ENCODE data around the gene MIGA2. TPM values are rescaled to one million over a fixed set of nuclear protein-coding genes. Genes with fewer than 3 reads are reported as not detected.

MIGA2 gene
- total RNA-seq, 4 donors from 2014 or later = 72.0 to 245 (median 74.0) TPM

GRCh38 chr9:128995791-128996190 is 40.6 kb upstream of the MIGA2 start:
- WGBS, 2 donors (ENCODE audit: low coverage in 1 of 2) = 86% methylated on average over 5 of the region's 5 CpGs; no CpG with 5 or more reads in 1 of the 2 donors
- in situ Hi-C loops (cut with MboI; ENCODE audit: low pct_ligation_motif_present in 1 of 4, low pct_unique_long_range_greater_than_20kb in 1 of 4, low sequenced_read_pairs in 3 of 4) = loop anchor here in 1 of 4 donors (25.0 kb wide), 1 partner anchor 383 kb away; no protein-coding TSS in a partner anchor

GRCh38 chr9:128998462-128998861 is 38.0 kb upstream of the MIGA2 start:
- no peaks in the 10 kb centered on the region for H3K4me1 ChIP-seq
- WGBS, 2 donors (ENCODE audit: low coverage in 1 of 2) = 67 to 93% methylated on average over 1 to 6 of the region's 6 CpGs
- DNase-seq = no peak
- in situ Hi-C loops (cut with MboI; ENCODE audit: low pct_ligation_motif_present in 1 of 4, low pct_unique_long_range_greater_than_20kb in 1 of 4, low sequenced_read_pairs in 3 of 4) (loop anchor here in 1 of 4 donors (25.0 kb wide), 1 partner anchor 386 kb away; no protein-coding TSS in a partner anchor), intact Hi-C loops (cut with DNase I; ENCODE audit: low total_unique reads) (no loop called here)
- peaks cover 0 to 60% (median 23%) of the 10 kb centered on the region in 4 donors for H3K36me3 ChIP-seq
- TF ChIP-seq CTCF (IDR thresholded peaks at IDR 0.05) (no peak), POLR2AphosphoS5 (IDR thresholded peaks at IDR 0.05) (no peak), POLR2A (IDR thresholded peaks at IDR 0.05) (no peak), EP300 (IDR thresholded peaks at IDR 0.05; ENCODE audit: low read depth) (no peak)
- no peak overlapping the region for H3K27ac ChIP-seq
- no peaks in the 10 kb centered on the region for H3K27me3 ChIP-seq
- H3K9me3 ChIP-seq = no peaks in the 10 kb centered on the region
- H3K4me3 ChIP-seq = no peak overlapping the region

More at GRCh38 chr9:128995791-128996190, 40.6 kb upstream of the MIGA2 start:
- Histone ChIP-seq H3K36me3 (peaks cover 0 to 54% (median 26%) of the 10 kb centered on the region in 4 donors), H3K4me1 (no peaks in the 10 kb centered on the region), H3K9me3 (no peaks in the 10 kb centered on the region), H3K4me3 (no peak overlapping the region), H3K27me3 (no peaks in the 10 kb centered on the region), H3K27ac (no peak overlapping the region)
- intact Hi-C loops (cut with DNase I; ENCODE audit: low total_unique reads) = no loop called here
- no peak for DNase-seq
- TF ChIP-seq POLR2A (IDR thresholded peaks at IDR 0.05) = no peak
- TF ChIP-seq CTCF (IDR thresholded peaks at IDR 0.05) = no peak
- TF ChIP-seq EP300 (IDR thresholded peaks at IDR 0.05; ENCODE audit: low read depth) = no peak
- TF ChIP-seq POLR2AphosphoS5 (IDR thresholded peaks at IDR 0.05) = no peak

DNA sequence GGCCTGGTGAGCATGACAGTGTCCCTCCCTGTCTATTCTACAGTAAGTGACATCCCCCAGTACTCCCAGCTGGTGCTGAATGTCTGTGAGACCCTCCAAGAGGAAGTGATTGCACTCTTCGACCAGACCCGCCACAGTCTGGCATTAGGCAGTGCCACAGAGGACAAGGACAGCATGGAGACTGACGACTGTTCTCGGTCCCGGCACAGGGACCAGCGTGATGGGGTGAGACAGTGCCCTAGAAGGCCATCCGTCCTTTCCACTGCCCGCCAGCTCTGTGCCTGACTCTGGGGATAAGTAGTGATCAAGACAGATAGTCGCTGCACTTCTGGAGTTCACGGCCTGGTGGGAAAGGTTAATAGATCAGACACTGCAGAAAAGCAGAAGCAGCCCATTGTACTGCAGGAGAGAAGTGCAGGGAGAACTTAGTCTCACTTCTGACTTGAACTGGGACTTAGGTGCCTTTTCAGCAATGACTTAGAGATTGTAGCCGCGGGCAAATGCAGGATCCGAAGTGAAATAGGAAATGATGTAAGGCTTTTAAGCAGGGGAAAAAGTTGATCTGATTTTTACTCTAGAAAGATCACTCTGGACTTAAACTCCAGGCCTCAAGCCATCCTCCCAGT is 36.7 kb upstream of the MIGA2 start:
- no peak for DNase-seq
- no peak overlapping the region for H3K27ac ChIP-seq
- H3K4me3 ChIP-seq = no peak overlapping the region
- no peaks in the 10 kb centered on the region for H3K4me1 ChIP-seq
- in situ Hi-C loops (cut with MboI; ENCODE audit: low pct_ligation_motif_present in 1 of 4, low pct_unique_long_range_greater_than_20kb in 1 of 4, low sequenced_read_pairs in 3 of 4) = loop anchor here in 1 of 4 donors (25.0 kb wide), 1 partner anchor 387 kb away; no protein-coding TSS in a partner anchor
- H3K36me3 ChIP-seq = peaks cover 0 to 54% (median 17%) of the 10 kb centered on the region in 4 donors
- no peaks in the 10 kb centered on the region for H3K9me3 ChIP-seq
- intact Hi-C loops (cut with DNase I; ENCODE audit: low total_unique reads) = no loop called here
- 88% methylated on average over 13 of the region's 13 CpGs; no CpG with 5 or more reads in 1 of the 2 donors for WGBS, 2 donors (ENCODE audit: low coverage in 1 of 2)
- no peak for TF ChIP-seq CTCF (IDR thresholded peaks at IDR 0.05)
- TF ChIP-seq POLR2A (IDR thresholded peaks at IDR 0.05) = no peak
- peak in 1 of 3 donors; percentile 4 for TF ChIP-seq POLR2AphosphoS5 (IDR thresholded peaks at IDR 0.05)
- no peak for TF ChIP-seq EP300 (IDR thresholded peaks at IDR 0.05; ENCODE audit: low read depth)
- H3K27me3 ChIP-seq = no peaks in the 10 kb centered on the region

DNA sequence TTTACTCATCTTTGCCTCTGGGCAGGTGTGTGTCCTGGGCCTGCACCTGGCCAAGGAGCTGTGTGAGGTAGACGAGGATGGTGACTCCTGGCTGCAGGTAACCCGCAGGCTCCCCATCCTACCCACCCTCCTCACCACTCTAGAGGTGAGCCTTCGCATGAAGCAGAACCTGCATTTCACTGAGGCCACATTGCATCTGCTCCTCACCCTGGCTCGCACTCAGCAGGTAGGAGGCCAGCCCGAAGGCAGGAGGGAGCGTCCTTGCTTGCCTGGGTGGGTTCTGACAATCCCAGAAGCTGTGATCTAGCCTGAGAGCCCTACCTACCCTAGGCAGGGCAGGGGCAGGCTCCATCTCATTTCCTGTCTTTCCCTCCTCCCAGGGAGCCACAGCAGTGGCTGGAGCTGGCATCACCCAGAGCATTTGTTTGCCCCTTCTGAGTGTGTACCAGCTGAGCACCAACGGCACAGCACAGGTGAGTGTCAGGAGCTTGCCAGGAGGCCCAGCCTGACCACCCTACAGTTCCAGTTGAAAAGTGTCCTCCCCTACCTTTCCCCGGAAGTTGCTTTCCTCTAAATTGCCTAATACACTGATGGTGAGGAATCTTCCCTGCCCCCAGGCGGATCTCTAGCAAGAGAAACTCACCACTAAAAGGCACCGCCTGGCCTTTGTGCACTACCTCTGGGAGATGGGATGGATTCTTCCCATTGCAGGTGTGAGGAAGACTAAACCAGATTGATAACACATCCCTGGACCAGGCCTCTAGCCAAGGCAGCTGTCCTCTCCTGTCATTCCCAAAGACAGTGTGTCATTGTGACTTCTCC is 34.7 kb upstream of the MIGA2 start:
- peaks cover 0 to 4% (median 1%) of the 10 kb centered on the region in 4 donors for H3K4me1 ChIP-seq
- peak in 1 of 3 donors; percentile 22 for TF ChIP-seq POLR2AphosphoS5 (IDR thresholded peaks at IDR 0.05)
- no peak for TF ChIP-seq POLR2A (IDR thresholded peaks at IDR 0.05)
- TF ChIP-seq CTCF (IDR thresholded peaks at IDR 0.05) = no peak
- no peak for TF ChIP-seq EP300 (IDR thresholded peaks at IDR 0.05; ENCODE audit: low read depth)
- no peak for DNase-seq
- in situ Hi-C loops (cut with MboI; ENCODE audit: low pct_ligation_motif_present in 1 of 4, low pct_unique_long_range_greater_than_20kb in 1 of 4, low sequenced_read_pairs in 3 of 4) = no loop called here
- H3K27me3 ChIP-seq = no peaks in the 10 kb centered on the region
- WGBS, 2 donors (ENCODE audit: low coverage in 1 of 2) = 80 to 93% methylated on average over 1 to 10 of the region's 10 CpGs
- no peak overlapping the region for H3K27ac ChIP-seq
- H3K9me3 ChIP-seq = no peaks in the 10 kb centered on the region
- H3K36me3 ChIP-seq = peaks cover 0 to 34% (median 9%) of the 10 kb centered on the region in 4 donors
- no peak overlapping the region for H3K4me3 ChIP-seq
- intact Hi-C loops (cut with DNase I; ENCODE audit: low total_unique reads) = no loop called here

Measured in transverse colon (tissue), 4 donors.